GM21367 (cell line): ENCODE data around the gene TMOD2.

Experiments used
- ATAC-seq: cut with Tn5 transposase; IDR thresholded peaks from one replicate; pipeline ENCODE4 v1.9.1; 2021; ENCODE audit not compliant: unreplicated experiment

The TMOD2 gene

GRCh38 chr15:51735228-51736010 is 16.0 kb upstream of the TMOD2 start:
- no peak for ATAC-seq

GRCh38 chr15:51736069-51736468 is 15.3 kb upstream of the TMOD2 start:
- ATAC-seq, result no peak

GRCh38 chr15:51736751-51737521 is 14.5 kb upstream of the TMOD2 start:
- peak; percentile 24 for ATAC-seq

GRCh38 chr15:51737522-51738305 is 13.7 kb upstream of the TMOD2 start, which contains the start of gene LYSMD2:
Gene LYSMD2 (minus strand): TSS chr15:51737655. CDS start chr15:51737622, 33 bp downstream.
- peak; percentile 41 for ATAC-seq

DNA sequence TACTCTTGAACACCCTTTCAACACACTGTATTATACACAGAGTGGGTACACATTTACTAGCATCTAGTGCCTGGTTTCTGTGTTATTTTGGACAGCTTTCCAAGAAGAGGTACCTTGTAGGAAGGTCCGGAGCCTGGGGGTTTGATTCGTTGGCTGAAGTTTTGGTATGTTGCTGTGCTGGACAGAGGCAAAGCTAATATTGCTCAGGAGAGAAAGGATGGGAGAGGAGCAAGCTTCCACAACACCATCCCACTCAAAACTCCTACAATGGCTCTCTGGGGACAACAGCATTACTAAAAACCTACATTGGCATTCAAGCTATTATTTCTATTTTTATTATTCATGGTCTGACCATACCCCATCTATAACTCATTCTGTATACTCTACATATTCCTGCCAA is 12.8 kb upstream of the TMOD2 start:
- no peak for ATAC-seq

DNA sequence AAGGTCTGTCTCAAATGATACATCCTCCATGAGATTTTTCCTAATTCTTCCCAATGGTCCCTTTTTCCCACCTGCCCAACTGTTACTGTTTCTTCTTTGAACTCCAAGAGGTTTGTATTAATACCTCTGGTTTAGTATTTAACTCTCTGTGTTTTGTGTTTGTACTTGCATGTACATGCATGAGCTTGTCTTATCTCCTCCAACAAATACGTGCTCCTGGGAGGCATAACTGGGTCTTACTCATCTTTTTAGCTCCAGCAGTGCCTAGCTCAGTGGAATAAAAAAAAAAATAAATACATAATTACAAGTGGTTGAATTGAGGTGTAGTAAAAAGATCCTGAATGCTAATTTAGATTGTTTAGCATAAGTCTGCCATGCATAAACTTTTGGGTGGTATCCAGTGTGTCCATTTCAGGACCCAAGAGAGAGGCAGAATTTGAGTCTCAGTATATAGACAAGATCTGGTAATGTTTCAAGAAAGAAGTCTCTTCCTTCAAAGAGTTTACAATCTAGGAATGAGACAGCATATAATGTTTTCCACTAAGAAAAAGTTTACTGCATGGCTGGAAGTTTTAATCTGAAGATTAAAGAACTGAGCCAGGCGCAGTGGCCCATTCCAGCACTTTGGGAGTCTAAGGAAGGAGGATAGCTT is 12.2 kb upstream of the TMOD2 start:
- no peak for ATAC-seq

DNA sequence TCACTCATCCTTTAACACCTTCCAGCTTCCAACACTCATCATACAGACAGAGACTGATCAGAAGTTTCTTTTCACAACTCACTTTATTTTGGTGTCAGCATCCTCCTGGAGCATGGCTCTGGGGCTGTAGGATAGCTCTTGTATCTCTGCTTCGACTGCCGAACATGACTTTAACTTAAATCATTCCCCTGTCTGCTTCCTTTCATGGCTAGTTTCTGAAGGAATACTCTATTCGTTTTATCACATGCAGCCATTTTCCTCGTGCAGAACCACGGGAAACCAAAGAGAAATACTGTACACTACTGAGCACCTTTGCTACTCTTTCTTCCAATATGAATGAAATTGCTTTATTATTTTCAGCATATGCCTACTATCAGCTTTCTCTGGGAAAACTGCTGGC is 2.1 kb upstream of the TMOD2 start:
- ATAC-seq, result no peak

DNA sequence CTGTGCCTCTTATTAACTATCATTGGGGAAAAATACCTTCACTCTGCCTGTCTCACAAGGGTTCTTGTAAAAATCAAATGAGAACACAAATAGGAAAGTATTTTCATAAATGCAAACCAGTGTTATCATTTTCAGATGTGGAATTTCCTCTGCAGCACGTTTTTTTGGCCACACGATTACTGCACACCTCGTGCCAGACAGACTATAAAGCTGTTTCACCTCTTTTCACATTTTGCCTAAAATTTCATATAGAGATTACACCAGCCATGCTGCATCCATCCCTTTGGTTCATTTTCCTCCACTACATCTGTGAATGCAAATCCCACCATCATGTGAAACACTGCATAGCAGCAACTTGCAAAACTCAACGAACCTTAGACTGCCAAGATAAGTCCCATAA is 1.2 kb upstream of the TMOD2 start:
- no peak for ATAC-seq

GRCh38 chr15:51751697-51752683 is 593 bp downstream of the TMOD2 start:
- peak; percentile 27 for ATAC-seq

DNA sequence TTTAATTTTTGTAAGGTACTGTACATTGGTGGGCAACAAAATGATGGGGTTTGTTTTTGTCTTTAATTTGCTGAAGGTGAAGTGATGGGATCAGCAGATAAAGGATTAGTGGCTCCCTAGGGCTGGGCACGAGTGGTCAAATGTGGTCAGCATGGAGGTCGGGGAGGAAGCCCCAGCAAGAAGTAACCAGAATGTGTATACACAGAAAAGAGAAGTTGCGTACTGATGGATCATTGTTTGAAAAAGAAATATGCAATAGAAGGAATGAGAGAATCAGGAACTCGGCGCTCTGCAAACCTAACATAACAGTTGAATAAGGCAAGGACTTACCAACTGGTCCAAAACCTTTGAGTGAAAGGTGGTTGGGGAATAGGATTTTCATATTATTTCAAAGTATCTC is 1.5 kb downstream of the TMOD2 start:
- no peak for ATAC-seq

- ATAC-seq, result no peak
Measured at GRCh38 chr15:51754267-51754666, 2.9 kb downstream of the TMOD2 start.

- no peak for ATAC-seq
Measured at GRCh38 chr15:51755790-51756189, 4.4 kb downstream of the TMOD2 start.

GRCh38 chr15:51756482-51756881 is 5.1 kb downstream of the TMOD2 start:
- ATAC-seq, result no peak

GRCh38 chr15:51757450-51757849 is 6.1 kb downstream of the TMOD2 start:
- no peak for ATAC-seq

- no peak for ATAC-seq
Measured at GRCh38 chr15:51758645-51759044, 7.2 kb downstream of the TMOD2 start.

DNA sequence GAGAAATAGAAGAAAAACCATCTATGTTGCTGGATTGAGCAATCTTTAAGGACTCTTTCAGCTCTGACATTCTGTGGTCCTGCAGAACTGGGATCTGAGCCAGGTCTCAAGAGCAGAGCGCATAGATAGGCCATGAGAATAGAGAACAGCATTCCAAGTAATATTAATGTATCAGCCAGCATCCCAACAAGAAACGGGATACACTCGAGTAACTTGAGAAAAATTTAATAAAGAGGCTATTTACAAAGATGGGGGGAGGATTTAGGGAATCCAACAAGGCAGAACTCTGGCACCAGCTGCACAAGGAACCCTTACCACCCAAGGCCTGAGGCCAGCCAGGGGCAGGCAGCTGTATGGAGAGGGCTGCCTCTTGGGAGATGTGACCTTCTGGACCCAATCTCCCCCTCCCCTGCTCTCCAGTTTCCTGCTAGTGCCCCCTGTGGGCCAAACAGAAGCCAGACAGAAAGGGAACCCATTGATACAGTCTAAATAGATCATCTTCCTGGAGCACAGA is 8.2 kb downstream of the TMOD2 start:
- ATAC-seq, result no peak

GRCh38 chr15:51760805-51761204 is 9.4 kb downstream of the TMOD2 start:
- no peak for ATAC-seq

- ATAC-seq, result no peak
Measured at GRCh38 chr15:51765751-51766150, 14.4 kb downstream of the TMOD2 start.

- no peak for ATAC-seq
Measured at GRCh38 chr15:51766341-51766740, 14.9 kb downstream of the TMOD2 start.

GRCh38 chr15:51768018-51768417 is 16.6 kb downstream of the TMOD2 start:
- no peak for ATAC-seq
